22Rv1 (cell line): ENCODE data around the gene TRAF4.

ENCODE experiments used
- ZFX ChIP-seq: fragments of 450-650 bp; IDR thresholded peaks from 2 replicates; pipeline ENCODE4 v1.6.1; 2017; ENCODE audit warnings: antibody characterized with exemption, borderline replicate concordance
- TF ChIP-seq, protein P1 (sequence below): fragments of 450-650 bp; IDR thresholded peaks from 2 replicates; pipeline ENCODE4 v1.5.1; 2017; ENCODE audit warnings: mild to moderate bottlenecking

GRCh38 chr17:28751600-28752366, 8.0 kb downstream of the TRAF4 start:
- TF ChIP-seq, protein P1, sequence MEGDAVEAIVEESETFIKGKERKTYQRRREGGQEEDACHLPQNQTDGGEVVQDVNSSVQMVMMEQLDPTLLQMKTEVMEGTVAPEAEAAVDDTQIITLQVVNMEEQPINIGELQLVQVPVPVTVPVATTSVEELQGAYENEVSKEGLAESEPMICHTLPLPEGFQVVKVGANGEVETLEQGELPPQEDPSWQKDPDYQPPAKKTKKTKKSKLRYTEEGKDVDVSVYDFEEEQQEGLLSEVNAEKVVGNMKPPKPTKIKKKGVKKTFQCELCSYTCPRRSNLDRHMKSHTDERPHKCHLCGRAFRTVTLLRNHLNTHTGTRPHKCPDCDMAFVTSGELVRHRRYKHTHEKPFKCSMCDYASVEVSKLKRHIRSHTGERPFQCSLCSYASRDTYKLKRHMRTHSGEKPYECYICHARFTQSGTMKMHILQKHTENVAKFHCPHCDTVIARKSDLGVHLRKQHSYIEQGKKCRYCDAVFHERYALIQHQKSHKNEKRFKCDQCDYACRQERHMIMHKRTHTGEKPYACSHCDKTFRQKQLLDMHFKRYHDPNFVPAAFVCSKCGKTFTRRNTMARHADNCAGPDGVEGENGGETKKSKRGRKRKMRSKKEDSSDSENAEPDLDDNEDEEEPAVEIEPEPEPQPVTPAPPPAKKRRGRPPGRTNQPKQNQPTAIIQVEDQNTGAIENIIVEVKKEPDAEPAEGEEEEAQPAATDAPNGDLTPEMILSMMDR, result no peak
- no peak for TF ChIP-seq ZFX
